Measurements from ENCODE around the gene EMC6. TPM values are rescaled to one million over a fixed set of nuclear protein-coding genes. Genes with fewer than 3 reads are reported as not detected.

Gene EMC6
- total and polyA plus RNA-seq, 2 of the 13 experiments (the other 11 are each of a cell fraction or from before 2014, with no cell fraction given) = 45.1 to 47.7 TPM

DNA sequence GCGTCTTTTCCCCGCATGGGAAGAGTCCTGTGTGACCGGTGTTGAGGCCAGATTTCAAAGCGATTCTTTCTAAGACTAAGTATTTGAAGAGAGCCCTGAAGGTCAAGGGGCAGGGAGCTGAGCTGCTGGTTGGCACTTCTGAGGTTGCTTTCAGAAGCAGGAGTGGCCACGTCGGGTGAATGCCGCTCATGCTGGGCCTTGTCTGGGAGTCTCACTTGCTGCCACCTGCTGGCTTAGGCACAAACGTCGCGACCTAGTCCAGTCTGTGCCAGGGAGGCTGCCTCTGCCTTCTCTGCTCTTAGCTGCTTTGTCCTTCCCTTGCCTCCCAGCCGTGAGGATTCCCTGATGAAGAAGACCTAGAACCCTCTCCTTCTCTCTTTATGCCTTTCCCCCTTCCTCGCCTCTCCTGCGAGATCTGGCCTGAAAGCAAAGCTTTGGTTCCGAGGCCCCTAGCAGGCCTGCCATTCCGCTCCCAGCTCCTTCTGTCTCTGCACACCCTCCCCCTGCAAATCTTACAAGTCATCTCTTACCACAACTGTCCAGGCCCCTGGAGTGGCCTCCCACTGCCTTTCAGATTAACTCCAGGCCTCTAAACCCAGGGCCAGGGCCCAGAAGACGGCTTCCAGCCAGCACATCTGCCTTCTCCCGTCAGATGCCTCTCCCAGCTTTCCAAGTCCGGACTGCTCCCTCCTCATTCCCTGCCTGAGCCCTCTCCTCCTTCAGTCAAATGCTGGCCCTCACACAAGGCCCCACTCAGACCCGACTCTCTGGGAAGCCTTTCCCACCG lies 20.6 kb upstream of the EMC6 start:
- Histone ChIP-seq H4K20me1 (ENCODE audit: insufficient read depth, low read length) (no peaks in the 10 kb centered on the region), H3K79me2 (ENCODE audit: insufficient read depth, low read length) (no peaks in the 10 kb centered on the region), H3K9ac (ENCODE audit: insufficient read depth, low read depth, low read length) (no peak overlapping the region), H3K27me3 (ENCODE audit: control insufficient read depth in 1 of 2, insufficient read depth in 2 of 2, low read length in 2 of 2) (no peaks in the 10 kb centered on the region), H3K9me3 (ENCODE audit: low read length) (no peaks in the 10 kb centered on the region), H3K4me1 (ENCODE audit: insufficient read depth, low read length) (peaks cover 13% of the 10 kb centered on the region), H3K27ac (ENCODE audit: extremely low read length, insufficient read depth, low read length) (peak overlapping the region; percentile 36), H3K4me3 (replicated peaks in 1 of 3; ENCODE audit: insufficient read depth in 1 of 3, low read depth in 2 of 3, low read length in 3 of 3) (no peak overlapping the region), H2AFZ (ENCODE audit: low read length) (no peak overlapping the region), H3K36me3 (replicated peaks in 1 of 2; ENCODE audit: control insufficient read depth in 1 of 2, insufficient read depth in 2 of 2, low read length in 2 of 2) (peaks cover 3 to 15% of the 10 kb centered on the region in 2 experiments; a peak in 2 of 5 replicates), H3K4me2 (ENCODE audit: low read depth, low read length) (0 out of 2 replicates have a peak overlapping the region, but pooled peaks have one; percentile 14)
- whole genome bisulfite sequencing (ENCODE audit: low lambda C conversion rate) = 70% methylated on average over 17 of the region's 20 CpGs
- in situ Hi-C loops (cut with HindIII; ENCODE audit: extremely low pct_ligation_motif_present, low pct_unique_long_range_greater_than_20kb) = no loop called here
- DNase-seq (ENCODE audit: low spot score) = peak; percentile 52
- peak; percentile 66 for FAIRE-seq
- peak; percentile 93 for ATAC-seq
- BruUV-seq (replicated peaks) = no TSS peak
- intact Hi-C loops (cut with micrococcal nuclease; ENCODE audit: unreplicated experiment) = no loop called here
- CTCF ChIA-PET (ENCODE audit: low intra/inter-chr PET ratio, low total read pairs) = interaction anchor here (1.5 to 2.4 kb wide), 2 partner anchors 45 to 599 kb away, joined by 6 to 9 read pairs; no protein-coding TSS in a partner anchor
- POLR2A ChIA-PET = interaction anchor here (1.1 to 2.5 kb wide), 2 partner anchors 12 to 20 kb away, joined by 8 to 12 read pairs; partner anchors contain the start of genes CTNS and SHPK
- TF ChIP-seq ZMYM3 (CRISPR knock-in tag; IDR thresholded peaks at IDR 0.05) (no peak), ARNTL (CRISPR knock-in tag; IDR thresholded peaks at IDR 0.05) (no peak), XRCC5 (optimal IDR thresholded peaks at IDR 0.05; ENCODE audit: low read length) (peak; percentile 72), ZNF234 (CRISPR knock-in tag; conservative IDR thresholded peaks at IDR 0.05) (no peak), ZNF557 (CRISPR knock-in tag; IDR thresholded peaks at IDR 0.05) (no peak), ZNF781 (CRISPR knock-in tag; IDR thresholded peaks at IDR 0.05; ENCODE audit: borderline replicate concordance, not compliant biosample characterization) (peak; percentile 26), ZBTB38 (CRISPR knock-in tag; IDR thresholded peaks at IDR 0.05) (peak; percentile 72), ZFX (CRISPR knock-in tag; IDR thresholded peaks at IDR 0.05; ENCODE audit: low read depth) (peak; percentile 57; the same call in 1 of the 2 replicates), KDM2A (CRISPR knock-in tag; IDR thresholded peaks at IDR 0.05; ENCODE audit: borderline replicate concordance, low read depth) (peak; percentile 35; the same call in 1 of the 2 replicates), NCOA5 (CRISPR knock-in tag; IDR thresholded peaks at IDR 0.05) (no peak), STAG1 (CRISPR knock-in tag; IDR thresholded peaks at IDR 0.05) (peak; percentile 78), CHD2 (IDR thresholded peaks at IDR 0.05; ENCODE audit: low read depth, low read length) (no peak), ZNF552 (CRISPR knock-in tag; IDR thresholded peaks at IDR 0.05; ENCODE audit: borderline replicate concordance) (no peak), CAMTA2 (CRISPR knock-in tag; IDR thresholded peaks at IDR 0.05; ENCODE audit: borderline replicate concordance) (no peak)
- TF ChIP-seq, protein P1, sequence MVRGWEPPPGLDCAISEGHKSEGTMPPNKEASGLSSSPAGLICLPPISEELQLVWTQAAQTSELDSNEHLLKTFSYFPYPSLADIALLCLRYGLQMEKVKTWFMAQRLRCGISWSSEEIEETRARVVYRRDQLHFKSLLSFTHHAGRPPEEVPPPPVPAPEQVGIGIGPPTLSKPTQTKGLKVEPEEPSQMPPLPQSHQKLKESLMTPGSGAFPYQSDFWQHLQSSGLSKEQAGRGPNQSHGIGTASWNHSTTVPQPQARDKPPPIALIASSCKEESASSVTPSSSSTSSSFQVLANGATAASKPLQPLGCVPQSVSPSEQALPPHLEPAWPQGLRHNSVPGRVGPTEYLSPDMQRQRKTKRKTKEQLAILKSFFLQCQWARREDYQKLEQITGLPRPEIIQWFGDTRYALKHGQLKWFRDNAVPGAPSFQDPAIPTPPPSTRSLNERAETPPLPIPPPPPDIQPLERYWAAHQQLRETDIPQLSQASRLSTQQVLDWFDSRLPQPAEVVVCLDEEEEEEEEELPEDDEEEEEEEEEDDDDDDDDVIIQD (CRISPR knock-in tag; IDR thresholded peaks at IDR 0.05; ENCODE audit: low read depth) = no peak
- TF ChIP-seq, protein P2, sequence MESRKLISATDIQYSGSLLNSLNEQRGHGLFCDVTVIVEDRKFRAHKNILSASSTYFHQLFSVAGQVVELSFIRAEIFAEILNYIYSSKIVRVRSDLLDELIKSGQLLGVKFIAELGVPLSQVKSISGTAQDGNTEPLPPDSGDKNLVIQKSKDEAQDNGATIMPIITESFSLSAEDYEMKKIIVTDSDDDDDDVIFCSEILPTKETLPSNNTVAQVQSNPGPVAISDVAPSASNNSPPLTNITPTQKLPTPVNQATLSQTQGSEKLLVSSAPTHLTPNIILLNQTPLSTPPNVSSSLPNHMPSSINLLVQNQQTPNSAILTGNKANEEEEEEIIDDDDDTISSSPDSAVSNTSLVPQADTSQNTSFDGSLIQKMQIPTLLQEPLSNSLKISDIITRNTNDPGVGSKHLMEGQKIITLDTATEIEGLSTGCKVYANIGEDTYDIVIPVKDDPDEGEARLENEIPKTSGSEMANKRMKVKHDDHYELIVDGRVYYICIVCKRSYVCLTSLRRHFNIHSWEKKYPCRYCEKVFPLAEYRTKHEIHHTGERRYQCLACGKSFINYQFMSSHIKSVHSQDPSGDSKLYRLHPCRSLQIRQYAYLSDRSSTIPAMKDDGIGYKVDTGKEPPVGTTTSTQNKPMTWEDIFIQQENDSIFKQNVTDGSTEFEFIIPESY (CRISPR knock-in tag; IDR thresholded peaks at IDR 0.05) = peak; percentile 90
- TF ChIP-seq, protein P3, sequence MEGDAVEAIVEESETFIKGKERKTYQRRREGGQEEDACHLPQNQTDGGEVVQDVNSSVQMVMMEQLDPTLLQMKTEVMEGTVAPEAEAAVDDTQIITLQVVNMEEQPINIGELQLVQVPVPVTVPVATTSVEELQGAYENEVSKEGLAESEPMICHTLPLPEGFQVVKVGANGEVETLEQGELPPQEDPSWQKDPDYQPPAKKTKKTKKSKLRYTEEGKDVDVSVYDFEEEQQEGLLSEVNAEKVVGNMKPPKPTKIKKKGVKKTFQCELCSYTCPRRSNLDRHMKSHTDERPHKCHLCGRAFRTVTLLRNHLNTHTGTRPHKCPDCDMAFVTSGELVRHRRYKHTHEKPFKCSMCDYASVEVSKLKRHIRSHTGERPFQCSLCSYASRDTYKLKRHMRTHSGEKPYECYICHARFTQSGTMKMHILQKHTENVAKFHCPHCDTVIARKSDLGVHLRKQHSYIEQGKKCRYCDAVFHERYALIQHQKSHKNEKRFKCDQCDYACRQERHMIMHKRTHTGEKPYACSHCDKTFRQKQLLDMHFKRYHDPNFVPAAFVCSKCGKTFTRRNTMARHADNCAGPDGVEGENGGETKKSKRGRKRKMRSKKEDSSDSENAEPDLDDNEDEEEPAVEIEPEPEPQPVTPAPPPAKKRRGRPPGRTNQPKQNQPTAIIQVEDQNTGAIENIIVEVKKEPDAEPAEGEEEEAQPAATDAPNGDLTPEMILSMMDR (CRISPR knock-in tag; IDR thresholded peaks at IDR 0.05) = peak; percentile 86

All from HepG2 (cell line).